HG03060 (cell line): ENCODE results near the gene FBXL20.
"Not testable (repeated sequence)": the region's sequence is repeated elsewhere in the genome, so short reads cannot be mapped to it uniquely, and the experiment has no call there.

Source experiments
- ATAC-seq: cut with Tn5 transposase; IDR thresholded peaks from one replicate; pipeline ENCODE4 v1.9.1; 2021; ENCODE audit warnings: low read depth, moderate number of reproducible peaks; ENCODE audit not compliant: unreplicated experiment

FBXL20 gene

DNA sequence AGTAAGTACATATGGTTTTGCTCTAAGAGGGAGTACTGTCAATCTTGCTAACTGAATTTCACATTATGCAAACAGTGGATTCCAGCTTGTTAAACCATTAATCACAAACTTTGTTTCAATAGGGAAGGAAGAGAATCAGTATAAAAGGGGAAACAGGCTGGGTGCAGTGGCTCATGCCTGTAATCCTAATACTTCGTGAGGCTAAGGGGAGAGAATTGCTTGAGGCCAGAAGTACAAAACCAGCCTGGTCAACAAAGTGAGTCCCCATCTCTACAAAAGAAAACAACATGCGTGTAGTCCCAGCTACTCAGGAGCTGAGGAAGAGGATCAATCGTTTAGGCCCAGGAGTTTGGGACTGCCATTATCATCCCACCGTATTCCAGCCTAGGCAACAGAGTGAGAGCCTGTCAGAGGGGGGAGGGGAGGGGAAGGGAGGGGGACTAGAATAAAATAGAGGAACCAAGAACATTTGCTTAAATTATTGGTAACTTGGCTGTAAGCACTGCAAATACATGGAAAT lies 65.7 kb downstream of the FBXL20 start:
- no peak for ATAC-seq

DNA sequence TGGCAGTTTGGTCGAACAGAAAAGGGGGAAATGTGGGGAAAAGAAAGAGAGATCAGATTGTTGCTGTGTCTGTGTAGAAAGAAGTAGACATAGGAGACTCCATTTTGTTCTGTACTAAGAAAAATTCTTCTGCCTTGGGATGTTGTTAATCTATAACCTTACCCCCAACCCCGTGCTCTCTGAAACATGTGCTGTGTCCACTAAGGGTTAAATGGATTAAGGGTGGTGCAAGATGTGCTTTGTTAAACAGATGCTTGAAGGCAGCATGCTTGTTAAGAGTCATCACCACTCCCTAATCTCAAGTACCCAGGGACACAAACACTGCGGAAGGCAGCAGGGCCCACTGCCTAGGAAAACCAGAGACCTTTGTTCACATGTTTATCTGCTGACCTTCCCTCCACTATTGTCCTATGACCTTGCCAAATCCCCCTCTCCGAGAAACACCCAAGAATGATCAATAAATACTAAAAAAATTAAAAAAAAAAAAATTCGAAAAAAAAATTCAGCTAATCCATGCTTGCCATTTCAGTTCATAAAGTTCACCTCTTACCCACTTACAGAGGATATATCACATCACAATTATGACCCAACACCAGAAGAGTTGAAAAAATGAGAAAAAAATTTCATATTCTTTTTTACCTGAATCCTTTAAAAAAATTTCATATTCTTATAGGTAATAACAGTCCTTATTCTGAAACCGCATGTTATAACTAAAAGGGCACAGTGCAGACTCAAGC lies 67.2 kb downstream of the FBXL20 start:
- not testable (repeated sequence) for ATAC-seq

DNA sequence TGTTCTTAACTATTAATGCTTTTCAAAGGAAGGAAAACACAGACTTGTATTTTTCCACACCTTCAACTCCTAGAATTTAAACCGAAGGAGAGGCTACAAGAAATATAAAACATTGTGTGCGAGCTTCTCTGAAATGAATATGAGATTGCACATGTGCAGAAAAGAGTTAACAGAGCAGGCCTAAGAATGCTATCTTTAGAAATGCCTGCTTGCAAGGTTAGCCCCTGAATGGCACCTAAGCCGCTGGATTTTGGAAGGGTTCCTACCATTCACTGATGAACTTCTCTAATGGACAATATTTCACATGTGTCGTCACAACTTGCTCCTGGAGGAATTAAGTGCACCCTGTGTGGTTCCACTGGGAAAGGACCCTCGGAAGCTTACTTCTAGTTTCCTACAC lies 69.3 kb downstream of the FBXL20 start:
- no peak for ATAC-seq

DNA sequence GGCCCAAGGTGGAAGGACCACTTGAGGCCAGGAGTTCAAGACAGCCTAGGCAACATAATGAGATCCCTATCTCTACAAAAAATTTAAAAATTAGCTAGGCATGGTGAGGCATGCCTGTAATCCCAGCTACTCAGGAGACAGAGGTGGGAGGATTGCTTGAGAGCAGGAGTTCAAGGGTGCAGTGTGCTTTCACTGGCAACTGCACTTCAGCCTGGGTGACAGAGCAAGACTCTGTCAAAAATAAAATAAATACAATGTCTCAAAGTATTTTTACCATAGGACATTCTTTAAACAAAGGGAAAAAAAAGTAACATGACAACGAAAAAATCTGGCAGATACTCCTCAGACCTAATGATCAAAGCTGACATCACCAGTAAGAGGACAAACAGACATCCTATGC lies 72.6 kb downstream of the FBXL20 start:
- no peak for ATAC-seq

DNA sequence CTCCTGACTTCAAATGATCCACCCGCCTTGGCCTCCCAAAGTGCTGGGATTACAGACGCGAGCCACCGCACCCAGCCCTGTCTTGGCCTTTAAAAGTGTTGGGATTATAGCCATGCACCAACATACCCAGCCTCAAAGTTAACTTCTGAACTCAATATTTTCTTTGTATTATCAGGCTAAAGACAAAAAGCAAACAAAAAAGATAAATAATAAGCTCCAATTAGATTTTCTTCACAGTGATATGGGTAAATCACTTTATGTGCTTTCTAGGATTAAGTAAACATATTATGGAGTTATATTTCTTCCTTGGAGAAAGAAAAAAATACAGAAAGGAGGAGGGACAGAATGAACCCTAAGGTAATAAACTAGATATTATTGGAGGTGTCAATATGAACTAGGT lies 74.3 kb downstream of the FBXL20 start:
- ATAC-seq, result no peak

DNA sequence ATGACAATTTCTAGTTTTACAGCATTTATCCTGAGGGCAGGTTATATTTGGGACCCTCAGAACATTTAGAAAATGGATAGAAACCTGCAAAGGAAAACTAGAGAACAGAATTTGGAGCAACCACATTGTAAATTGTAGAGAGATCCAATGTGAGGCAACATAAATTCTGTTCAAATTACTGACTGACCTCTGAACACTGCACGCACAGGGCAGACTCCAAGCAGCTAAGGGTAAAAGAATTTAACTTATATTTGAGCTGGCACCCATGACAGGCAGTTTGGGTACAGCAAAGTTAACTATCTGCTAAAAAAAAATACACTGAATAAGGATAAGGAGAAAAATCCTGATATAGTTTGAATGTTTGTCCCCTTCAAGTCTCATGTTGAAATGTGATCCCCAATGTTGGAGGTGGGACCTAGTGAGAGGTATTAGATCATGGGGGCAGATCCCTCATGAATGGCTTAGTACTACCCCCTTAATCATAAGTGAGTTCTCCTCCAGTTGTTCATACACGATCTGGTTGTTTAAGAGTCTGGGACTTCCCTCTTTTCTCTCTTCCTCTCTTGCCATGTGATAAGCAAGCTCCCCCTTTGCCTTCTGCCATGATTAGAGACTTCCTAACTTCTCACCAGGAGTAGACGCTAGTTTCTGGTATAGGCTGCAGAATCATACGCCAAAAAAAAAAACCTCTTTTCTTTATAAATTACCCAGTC lies 75.7 kb downstream of the FBXL20 start:
- no peak for ATAC-seq

DNA sequence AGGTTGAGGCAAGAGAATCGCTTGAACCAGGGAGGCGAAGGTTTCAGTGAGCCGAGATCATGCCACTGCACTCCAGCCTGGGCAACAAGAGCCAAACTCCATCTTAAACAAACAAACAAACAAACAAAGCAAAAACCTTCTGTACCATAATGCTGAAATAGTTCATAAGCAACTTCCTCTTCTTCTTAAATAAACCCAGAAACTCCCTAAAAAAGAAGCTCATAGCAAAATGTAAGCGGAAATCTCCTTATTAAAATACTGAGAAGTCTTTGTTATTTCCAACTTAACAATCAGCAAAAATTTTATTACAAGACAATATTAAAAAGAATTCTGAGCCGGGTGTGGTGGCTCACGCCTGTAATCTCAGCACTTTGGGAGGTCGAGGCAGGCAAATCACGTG lies 82.8 kb downstream of the FBXL20 start:
- no peak for ATAC-seq

DNA sequence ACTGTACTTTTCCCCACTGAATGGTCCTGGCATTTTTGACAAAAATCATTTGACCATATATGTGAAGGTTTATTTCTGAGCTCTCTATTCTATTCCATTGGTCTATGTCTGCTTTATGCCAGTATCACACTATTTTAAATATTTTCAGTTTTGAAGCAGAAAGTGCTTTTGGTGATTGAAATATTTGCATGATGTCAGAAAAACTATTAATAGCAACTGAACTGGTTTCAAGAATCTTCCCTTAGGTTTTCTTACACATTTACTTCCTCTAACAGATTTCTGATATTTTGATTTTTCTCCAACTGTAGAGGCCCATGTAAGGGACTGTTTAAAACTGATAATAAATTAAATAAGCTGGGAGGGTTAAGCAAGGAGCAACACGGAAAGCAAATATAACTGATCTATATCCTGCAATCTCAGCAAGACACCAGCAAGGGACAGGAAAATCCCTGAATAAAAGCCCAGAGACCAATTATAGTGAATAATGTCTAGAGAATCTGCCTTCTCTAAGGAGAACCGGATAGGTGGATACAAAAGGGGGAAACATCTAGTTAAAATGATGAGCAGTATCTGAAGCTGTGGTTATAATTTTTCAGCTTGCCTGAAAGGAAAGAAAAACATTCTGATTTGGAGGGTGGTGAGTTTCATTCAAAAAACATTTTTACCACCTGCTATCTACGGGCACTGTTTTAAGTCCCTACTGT lies 94.8 kb downstream of the FBXL20 start:
- no peak for ATAC-seq

DNA sequence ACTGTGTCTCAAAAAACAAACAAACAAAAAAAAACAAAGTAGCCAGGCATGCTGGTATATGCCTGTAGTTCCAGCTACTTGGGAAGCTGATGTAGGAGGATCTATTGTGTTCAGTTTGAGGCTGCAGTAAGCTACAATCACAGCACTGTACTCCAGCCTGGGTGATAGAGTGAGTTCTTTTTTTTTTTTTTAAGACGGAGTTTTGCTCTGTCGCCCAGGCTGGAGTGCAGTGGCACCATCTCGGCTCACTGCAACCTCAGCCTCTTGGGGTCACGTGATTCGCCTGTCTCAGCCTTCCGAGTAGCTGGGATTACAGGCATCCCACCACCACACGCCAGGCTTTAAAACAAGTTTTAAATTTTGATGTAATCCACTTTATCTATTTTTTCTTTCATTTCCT lies 95.4 kb downstream of the FBXL20 start:
- no peak for ATAC-seq

DNA sequence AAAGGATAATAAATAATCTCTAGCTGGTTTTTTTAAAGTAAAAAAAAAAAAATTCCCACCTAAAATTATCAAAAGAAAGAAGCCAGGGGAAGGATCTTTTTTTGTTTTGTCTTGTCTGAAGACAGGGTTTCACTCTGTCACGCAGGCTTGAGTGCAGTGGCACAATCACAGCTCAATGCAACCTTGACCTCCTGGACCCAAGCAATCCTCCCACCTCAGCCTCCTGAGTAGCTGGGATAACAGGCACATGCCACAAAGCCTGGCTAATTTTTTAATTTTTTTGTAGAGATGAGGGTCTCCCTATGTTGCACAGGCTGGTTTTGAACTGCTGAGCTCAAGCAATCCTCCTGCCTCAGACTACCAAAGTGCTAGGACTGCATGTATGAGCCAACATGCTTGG lies 97.2 kb downstream of the FBXL20 start:
- ATAC-seq, result no peak

DNA sequence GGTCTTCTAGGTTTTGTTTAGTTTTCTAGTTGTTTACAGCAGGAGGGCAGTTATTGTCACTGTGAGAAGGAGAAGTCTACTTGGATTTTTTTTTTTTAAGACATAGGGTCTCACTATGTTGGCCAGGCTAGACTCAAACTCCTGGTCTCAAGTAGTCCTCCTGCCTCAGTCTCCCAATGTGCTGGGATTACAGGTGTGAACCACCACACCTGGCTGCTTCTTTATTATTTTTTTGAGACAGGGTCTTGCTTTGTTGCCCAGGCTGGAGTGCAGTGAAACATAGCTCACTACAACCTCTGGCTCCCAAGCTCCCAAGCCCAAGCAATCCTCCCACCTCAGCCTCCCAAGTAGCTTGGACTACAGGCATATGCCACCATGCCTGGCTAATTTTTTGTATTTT lies 107.4 kb downstream of the FBXL20 start:
- no peak for ATAC-seq

DNA sequence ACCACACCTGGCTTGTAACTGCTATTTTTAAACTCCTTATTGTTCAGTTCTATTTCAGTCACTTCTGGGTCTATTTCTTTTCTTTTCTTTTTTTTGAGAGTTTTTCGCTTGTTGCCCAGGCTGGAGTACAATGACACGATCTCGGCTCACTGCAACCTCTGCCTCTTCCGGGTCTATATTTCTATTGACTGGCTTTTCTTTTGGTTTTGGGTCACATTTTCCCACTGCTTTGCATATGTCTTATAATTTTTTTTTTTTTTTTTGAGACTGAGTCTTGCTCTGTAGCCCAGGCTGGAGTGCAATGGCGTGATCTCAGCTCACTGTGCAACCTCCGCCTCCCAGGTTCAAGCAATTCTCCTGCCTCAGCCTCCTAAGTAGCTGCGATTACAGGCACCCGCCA lies 108.9 kb downstream of the FBXL20 start:
- ATAC-seq, result not testable (repeated sequence)

DNA sequence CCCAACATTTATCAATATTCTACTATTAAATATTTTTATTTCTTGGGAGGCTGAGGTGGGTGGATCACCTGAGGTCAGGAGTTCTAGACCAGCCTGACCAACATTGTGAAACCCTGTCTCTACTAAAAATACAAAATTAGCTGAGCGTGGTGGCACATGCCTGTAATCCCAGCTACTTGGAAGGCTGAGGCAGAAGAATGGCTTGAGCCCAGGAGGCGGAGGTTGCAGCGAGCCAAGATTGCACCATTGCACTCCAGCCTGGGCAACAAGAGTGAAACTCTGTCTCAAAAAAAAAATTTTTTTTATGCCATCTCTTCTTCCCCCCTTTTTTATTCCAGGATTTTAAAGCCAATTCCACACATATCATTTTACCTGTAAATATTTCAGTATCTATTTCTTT lies 114.9 kb downstream of the FBXL20 start:
- not testable (repeated sequence) for ATAC-seq

DNA sequence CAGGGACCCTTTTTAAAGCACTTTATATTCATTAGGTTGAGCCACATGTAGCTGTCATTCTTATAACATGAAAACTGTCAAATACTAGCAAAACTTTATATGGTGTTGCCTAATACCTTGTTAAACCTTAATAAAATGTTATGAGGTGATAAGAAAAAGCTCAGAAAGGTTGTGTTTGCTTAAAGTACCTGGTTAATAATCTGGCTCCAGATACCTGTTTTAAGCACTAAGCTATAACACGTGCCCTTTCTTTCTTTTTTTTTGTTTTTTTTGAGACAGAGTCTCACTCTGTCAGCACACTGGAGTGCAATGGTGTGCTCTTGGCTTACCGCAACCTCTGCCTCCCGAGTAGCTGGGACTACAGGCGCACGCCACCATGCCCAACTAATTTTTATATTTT lies 116.7 kb downstream of the FBXL20 start:
- ATAC-seq, result no peak

DNA sequence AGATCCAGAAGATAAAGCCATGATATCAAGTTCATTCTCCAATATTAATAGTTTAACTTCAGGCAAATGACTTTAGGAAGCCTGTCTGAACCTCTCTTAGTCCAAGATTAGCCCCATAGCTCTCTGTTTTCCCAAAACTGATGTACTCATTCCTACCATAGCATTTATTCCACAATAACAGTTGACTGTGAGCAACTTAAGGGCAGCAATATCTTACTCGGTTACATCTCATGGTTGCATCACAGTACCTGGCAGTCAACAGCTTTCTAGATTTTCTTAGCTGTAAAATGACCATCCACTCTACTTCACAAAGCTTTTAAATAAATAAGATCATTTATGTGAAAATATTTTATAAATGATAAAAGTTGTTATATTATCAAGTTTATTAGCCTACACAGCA lies 117.5 kb downstream of the FBXL20 start:
- ATAC-seq, result no peak

DNA sequence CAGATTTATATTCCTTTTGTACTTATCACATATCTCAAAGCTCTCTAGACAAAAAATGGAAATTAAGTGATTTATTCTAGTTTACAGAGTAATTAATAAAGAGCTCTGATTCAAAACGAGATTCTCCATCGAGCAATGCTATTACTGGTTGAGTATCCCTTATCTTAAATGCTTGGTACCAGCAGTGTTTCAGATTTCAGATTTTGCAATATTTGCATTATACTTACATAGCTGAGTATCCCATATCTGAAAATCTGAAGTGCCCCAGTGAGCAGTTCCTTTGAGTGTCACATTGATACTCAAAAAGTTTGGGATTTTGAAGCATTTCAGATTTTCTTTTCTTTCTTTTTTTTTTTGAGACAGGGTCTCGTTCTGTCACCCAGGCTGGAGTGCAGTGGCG lies 118.3 kb downstream of the FBXL20 start:
- ATAC-seq, result no peak

DNA sequence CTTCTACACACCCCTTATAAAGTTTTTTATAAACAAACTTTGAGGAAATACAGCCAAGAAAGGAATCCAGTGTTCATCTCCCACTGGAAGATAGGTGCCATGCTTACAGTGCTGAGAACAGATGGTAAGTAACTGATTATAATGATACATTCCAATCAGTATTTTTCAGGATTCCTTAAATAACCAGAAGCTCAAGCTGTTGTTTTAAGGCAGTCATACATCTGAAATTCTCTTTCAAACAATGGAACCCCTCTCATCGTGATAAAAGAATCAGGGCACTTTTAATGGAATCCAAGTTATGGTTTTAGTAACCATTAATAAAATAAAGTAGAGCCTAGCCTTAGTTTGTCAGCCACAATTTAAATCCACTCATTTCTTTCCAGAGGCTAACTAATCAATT lies 119.6 kb downstream of the FBXL20 start:
- ATAC-seq, result no peak

DNA sequence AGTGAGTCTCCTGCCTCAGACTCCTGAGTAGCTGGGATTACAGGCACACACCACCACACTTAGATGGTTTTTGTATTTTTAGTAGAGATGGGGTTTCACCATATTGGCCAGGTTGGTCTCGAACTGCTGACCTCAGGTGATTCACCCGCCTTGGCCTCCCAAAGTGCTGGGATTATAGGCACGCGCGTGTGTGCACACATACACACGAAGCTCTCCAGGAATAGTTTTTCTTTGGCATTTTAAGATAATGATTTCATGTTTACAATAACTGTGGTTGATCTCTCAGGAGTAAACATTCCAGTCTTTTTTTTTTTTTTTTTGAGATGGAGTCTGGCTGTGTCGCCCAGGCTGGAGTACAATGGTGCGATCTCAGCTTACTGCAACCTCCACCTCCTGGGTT lies 123.2 kb downstream of the FBXL20 start:
- ATAC-seq, result not testable (repeated sequence)

DNA sequence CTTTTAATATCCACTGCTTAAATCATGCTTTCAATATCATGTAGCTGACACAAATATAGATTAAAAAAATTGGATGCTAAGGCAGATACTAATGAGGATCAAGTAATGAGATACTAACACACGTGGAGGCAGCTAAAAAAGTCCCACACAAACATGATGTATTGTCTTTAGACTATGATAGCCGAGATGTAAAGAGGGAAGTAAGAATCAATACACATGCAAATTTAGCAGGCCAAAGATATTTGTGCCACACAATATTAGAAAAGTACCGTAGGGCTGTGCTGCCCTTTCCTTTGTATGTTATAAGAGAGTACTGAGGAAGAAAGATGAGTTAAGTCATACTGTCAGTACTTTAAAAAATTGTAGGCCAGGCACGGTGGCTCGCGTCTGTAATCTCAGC lies 124.3 kb downstream of the FBXL20 start:
- ATAC-seq, result no peak

DNA sequence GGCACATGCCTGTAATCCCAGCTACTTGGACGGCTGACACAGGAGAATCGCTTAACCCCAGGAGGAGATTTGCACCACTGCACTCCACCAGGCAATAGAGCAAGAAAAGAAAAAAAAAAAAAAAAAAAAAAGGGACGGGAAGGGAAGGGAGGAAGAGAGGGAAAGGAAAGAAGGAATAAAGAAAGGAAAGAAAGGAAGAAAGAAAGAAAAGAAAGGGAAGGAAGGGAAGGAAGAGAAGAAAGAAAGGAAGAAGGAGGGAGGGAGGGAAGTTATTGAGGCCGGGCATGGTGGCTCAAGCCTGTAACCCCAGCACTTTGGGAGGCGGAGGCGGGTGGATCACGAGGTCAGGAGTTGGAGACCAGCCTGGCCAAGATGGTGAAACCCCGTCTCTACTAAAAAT lies 125.3 kb downstream of the FBXL20 start:
- no peak for ATAC-seq

DNA sequence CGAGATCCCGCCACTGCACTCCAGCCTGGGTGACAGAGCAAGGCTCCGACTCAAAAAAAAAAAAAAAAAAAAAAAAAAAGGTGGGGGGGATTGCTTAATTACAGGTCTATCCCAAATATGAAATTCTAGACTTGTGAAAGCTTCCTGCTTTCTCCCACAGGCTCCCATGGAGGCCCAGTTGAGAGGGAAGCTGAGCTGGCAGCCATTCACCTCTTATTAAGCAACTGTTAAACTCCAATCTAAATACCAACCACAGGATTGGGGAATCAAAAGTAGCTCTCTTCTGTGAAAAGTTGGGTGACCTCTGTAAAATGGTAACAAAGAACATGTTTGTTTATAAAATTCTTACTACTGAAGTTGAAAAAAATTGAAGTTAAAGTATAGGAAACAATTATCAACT lies 129.9 kb downstream of the FBXL20 start:
- ATAC-seq, result no peak
